ENCODE measurements around the gene HOXC9.

Gene HOXC9

GRCh38 chr12:54020591-54021405 lies 20.8 kb downstream of the HOXC9 start:
- H3K4me3 ChIP-seq (ENCODE audit: low read depth, low read length) = no peak overlapping the region
- no peak for DNase-seq (ENCODE audit: low read depth)
- TF ChIP-seq MAX (IDR thresholded peaks at IDR 0.05; ENCODE audit: low read depth, low read length) (no peak), POLR2A (IDR thresholded peaks at IDR 0.05; ENCODE audit: extremely low read depth, insufficient read length) (no peak), CTCF (IDR thresholded peaks at IDR 0.05; ENCODE audit: low read depth, low read length) (no peak), MYC (IDR thresholded peaks at IDR 0.05; ENCODE audit: low read depth, low read length) (no peak)

- TF ChIP-seq CTCF (IDR thresholded peaks at IDR 0.05; ENCODE audit: low read depth, low read length) = no peak
- TF ChIP-seq MYC (IDR thresholded peaks at IDR 0.05; ENCODE audit: low read depth, low read length) = no peak
- TF ChIP-seq MAX (IDR thresholded peaks at IDR 0.05; ENCODE audit: low read depth, low read length) = no peak
- no peak for TF ChIP-seq POLR2A (IDR thresholded peaks at IDR 0.05; ENCODE audit: extremely low read depth, insufficient read length)
- H3K4me3 ChIP-seq (ENCODE audit: low read depth, low read length) = no peak overlapping the region
- no peak for DNase-seq (ENCODE audit: low read depth)
Observed at GRCh38 chr12:54021432-54022013, 21.6 kb downstream of the HOXC9 start.

GRCh38 chr12:54022960-54023884 lies 23.3 kb downstream of the HOXC9 start:
- no peak overlapping the region for H3K4me3 ChIP-seq (ENCODE audit: low read depth, low read length)
- no peak for DNase-seq (ENCODE audit: low read depth)
- TF ChIP-seq POLR2A (IDR thresholded peaks at IDR 0.05; ENCODE audit: extremely low read depth, insufficient read length) (no peak), MYC (IDR thresholded peaks at IDR 0.05; ENCODE audit: low read depth, low read length) (no peak), CTCF (IDR thresholded peaks at IDR 0.05; ENCODE audit: low read depth, low read length) (no peak), MAX (IDR thresholded peaks at IDR 0.05; ENCODE audit: low read depth, low read length) (no peak)

- no peak for TF ChIP-seq POLR2A (IDR thresholded peaks at IDR 0.05; ENCODE audit: extremely low read depth, insufficient read length)
- TF ChIP-seq MYC (IDR thresholded peaks at IDR 0.05; ENCODE audit: low read depth, low read length) = no peak
- TF ChIP-seq CTCF (IDR thresholded peaks at IDR 0.05; ENCODE audit: low read depth, low read length) = no peak
- no peak for TF ChIP-seq MAX (IDR thresholded peaks at IDR 0.05; ENCODE audit: low read depth, low read length)
- no peak for DNase-seq (ENCODE audit: low read depth)
- H3K4me3 ChIP-seq (ENCODE audit: low read depth, low read length) = no peak overlapping the region
Observed at GRCh38 chr12:54024127-54024526, 24.2 kb downstream of the HOXC9 start.

- no peak for TF ChIP-seq MAX (IDR thresholded peaks at IDR 0.05; ENCODE audit: low read depth, low read length)
- no peak for TF ChIP-seq MYC (IDR thresholded peaks at IDR 0.05; ENCODE audit: low read depth, low read length)
- TF ChIP-seq CTCF (IDR thresholded peaks at IDR 0.05; ENCODE audit: low read depth, low read length) = no peak
- TF ChIP-seq POLR2A (IDR thresholded peaks at IDR 0.05; ENCODE audit: extremely low read depth, insufficient read length) = no peak
- DNase-seq (ENCODE audit: low read depth) = no peak
- H3K4me3 ChIP-seq (ENCODE audit: low read depth, low read length) = no peak overlapping the region
Observed at GRCh38 chr12:54024581-54025305, 24.8 kb downstream of the HOXC9 start.
